Activated CD4-positive, alpha-beta T cell treated with anti-CD3 and anti-CD28 coated beads, Interleukin-2, amount 50 U/mL, for 1 hour (primary cell): ENCODE measurements around the gene IDUA.
"Not testable (repeated sequence)": the region's sequence is repeated elsewhere in the genome, so short reads cannot be mapped to it uniquely, and the experiment has no call there.

Experiments
- DNase-seq: peaks from one replicate; pipeline ENCODE4 v3.0.0-alpha.2; 2020

Gene IDUA

GRCh38 chr4:1033840-1034551 lies 47.2 kb downstream of the IDUA start:
- DNase-seq: no peak

- DNase-seq: no peak
Observed at GRCh38 chr4:1035510-1035909, 48.7 kb downstream of the IDUA start.

GRCh38 chr4:1036095-1036494 lies 49.3 kb downstream of the IDUA start:
- no peak for DNase-seq

DNA sequence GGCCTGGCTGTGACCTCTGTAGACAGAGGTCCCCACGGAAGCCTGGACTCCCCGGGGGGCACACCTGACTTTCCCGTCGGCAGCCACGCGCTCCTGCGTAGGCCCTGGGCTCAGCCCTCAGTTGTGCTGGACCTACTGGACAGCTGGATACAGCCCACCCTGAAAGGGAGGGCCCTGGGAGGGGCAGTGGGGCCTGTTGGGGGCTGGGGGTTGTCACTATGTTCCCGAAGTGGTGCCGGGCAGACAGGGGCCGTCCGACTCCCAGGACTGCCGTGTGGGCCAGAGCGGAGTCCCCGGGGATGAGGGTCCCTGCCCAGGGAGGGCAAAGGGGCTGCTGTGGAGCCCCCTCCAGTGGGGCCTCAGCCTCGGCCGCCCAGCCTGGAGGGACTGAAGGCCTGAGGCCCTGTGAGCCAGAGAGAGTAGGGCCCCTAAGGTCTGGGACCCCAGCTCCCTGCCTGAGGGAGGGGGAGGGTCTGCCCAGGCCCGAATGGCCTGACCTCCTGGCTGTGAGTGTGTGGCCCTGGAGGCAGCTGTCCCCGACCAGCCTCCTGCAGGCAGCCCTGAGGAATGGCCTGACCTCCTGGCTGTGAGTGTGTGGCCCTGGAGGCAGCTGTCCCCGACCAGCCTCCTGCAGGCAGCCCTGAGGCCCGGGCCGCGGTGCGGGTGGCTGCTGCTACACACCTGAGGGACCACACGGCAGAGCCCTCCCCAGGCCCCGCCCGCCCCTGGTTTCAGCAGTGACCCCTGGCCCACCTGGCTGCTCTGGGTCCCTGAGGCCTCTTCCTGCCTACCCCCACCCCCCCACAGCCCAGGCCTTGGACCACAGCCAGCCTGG lies 50.3 kb downstream of the IDUA start:
- DNase-seq: no peak

DNA sequence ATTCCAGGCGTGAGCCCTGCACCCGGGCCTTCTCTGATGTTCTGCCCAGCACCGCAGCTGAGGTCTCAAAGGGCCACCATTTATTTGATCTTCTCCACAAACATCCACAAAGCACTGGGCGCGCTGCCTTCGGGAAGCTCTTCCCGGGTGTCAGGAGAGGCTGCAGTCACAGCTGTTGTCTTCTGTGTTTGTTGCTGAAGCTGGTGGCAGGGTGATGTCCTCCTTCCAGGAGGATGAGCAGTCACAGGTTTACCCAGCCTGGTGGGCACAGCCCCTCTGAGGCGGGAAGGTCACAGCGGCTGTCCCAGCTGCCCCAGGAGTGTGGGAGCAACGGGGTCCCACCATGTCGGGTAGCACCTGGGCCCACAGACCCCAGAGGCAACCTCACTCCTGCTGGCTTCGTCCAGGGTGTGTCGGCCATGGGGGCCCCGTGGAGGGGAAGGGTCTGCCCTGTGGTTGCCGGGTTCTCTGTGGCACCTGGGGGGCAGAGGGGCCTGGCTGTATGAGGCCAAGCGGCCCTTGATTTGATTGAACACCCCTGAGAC lies 52.2 kb downstream of the IDUA start:
- DNase-seq: no peak

DNA sequence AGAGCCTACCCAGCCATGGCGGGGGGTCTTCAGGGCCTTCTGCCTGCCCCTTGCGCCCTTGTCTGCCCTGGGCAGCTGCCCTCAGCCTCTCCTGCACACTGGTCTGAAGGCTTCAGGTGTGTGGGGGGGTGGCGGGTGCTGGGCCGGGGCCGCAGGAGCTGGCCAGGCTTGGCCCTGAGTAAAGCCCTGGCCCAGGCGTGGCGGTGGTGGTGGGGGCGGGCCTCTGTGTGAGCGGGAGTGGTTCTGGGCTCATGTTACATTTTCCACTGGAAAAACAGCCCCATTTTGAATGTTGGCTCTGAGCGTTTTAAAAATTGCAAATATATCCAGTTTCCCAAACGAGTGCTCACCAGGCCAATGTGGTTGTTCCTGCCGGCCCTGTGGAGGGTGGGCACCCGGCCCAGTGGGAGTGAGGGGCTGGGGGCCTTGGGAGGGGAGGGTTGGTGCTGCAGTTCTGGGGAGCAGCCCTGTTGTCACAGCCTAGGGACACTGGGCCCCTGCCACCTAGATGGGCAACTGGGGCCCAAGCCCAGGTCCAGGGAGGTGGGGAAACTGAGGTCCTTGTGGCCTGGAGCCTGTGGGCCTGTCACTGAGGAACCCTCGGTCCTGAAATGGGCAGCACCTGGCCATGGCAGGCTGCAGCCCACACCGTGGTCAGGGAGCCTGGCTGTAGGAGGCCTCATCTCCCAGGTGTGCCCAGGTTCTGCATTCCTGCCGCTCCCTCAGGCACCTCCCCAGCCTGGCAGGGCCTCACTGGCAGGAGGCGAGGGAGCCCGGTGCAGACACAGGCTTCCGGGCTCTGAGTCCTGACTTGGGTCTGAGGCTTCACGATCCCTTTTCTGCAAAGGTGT lies 52.9 kb downstream of the IDUA start:
- no peak for DNase-seq

GRCh38 chr4:1040344-1041146 lies 53.7 kb downstream of the IDUA start:
- no peak for DNase-seq

DNA sequence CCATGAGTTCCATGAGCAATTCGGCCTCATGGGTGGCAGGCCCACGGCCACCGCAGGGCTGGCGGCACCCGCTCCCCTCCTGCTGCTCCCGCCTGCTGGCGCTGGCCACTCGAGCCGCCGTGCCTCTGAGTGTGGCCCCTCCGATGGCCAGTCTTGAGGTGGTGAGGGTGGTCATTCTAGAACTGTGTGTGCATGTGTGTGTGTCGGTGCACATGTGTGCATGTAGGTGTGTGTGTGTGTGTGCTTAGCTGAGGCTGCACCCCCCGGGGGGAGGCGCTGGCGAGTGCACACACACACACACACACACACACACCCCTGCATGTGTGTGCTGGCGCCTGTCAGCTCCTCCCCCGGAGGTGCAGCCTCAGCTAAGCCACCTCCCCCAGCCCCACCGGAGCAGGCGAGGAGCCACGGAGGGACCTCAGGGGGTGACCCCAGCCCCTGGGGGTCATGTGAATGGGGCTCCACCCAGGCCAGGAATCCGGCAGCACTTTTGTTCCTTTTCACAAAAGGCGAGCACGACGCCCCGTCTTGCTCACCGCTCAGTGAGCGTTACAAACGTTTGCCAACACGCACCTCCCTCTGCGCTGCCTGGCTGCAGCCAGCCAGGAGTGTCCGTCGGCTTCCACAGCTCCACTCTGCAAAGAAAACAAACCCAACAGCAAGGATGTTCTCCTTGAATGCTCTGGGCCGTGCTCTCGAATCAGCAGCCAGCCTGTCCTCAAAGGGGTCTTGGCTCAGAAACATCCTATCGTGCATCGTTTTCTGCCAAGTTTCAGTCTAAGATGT lies 54.5 kb downstream of the IDUA start:
- no peak for DNase-seq

- DNase-seq: no peak
Observed at GRCh38 chr4:1041936-1042330, 55.1 kb downstream of the IDUA start.

DNA sequence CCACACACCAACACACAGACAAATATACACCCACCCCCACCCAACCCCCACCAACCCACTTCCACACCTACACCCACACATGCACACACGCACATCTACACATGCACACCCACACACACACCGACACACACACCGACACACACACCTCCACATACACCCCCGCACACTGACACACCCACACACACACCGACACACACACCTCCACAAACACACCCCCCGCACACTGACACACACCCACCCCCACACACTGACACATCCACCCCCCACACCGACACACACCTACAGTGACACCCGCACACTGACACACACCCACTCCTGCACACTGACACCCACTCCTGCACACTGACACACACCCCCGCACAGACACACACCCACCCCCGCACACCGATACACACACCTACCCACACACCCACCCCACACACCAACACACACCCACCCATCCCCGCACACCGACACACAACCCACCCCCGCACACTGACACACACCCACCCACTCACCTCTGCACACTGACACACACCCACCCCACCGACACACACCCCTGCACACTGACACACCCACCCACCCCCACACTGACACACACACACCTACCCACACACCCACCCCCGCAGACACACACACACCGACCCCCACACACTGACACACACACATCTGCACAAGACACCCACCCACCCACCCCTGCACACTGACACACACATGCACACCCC lies 55.7 kb downstream of the IDUA start:
- no peak for DNase-seq

- no peak for DNase-seq
Observed at GRCh38 chr4:1043162-1043561, 56.3 kb downstream of the IDUA start.

GRCh38 chr4:1043651-1044468 lies 57.0 kb downstream of the IDUA start:
- DNase-seq: no peak

GRCh38 chr4:1044469-1045192 lies 57.8 kb downstream of the IDUA start:
- DNase-seq: no peak

DNA sequence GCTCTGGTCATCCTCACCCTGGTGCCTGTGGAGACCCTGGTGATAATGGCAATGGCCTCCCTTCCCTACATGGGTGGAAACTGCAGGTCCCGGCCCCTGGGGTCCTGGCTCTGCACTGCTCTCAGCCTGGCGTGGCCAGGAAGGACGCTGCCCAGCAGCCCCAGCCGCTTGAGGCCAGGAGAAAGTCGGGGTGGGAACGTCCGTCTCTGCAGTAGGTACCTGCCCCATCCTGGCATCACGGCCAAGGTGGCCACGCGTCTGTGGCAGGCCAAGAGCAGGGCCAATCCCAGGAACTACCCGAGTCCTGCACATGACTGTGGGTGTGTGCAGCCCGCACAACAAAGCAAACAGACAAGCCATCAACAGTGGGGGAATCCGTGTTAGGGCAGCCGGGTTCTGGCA lies 58.4 kb downstream of the IDUA start:
- no peak for DNase-seq

- no peak for DNase-seq
Observed at GRCh38 chr4:1045595-1046201, 58.9 kb downstream of the IDUA start.

DNA sequence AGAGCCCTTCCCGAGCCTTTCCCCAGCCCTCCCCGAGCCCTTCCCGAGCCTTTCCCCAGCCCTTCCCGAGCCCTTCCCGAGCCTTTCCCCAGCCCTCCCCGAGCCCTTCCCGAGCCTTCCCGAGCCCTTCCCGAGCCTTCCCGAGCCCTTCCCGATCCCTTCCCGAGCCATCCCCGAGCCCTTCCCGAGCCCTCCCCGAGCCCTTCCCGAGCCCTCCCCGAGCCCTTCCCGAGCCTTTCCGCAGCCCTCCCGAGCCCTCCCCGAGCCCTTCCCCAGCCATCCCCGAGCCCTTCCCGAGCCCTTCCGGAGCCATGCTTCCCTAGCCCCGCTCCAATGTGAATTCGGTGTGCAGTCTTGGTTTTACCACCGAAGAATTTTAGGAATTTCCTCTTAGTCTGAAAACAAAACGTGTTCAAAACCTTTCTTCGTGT lies 59.8 kb downstream of the IDUA start:
- not testable (repeated sequence) for DNase-seq

GRCh38 chr4:1047106-1047975 lies 60.5 kb downstream of the IDUA start:
- no peak for DNase-seq
